ENCODE results near the gene TJP2.

Gene TJP2

DNA sequence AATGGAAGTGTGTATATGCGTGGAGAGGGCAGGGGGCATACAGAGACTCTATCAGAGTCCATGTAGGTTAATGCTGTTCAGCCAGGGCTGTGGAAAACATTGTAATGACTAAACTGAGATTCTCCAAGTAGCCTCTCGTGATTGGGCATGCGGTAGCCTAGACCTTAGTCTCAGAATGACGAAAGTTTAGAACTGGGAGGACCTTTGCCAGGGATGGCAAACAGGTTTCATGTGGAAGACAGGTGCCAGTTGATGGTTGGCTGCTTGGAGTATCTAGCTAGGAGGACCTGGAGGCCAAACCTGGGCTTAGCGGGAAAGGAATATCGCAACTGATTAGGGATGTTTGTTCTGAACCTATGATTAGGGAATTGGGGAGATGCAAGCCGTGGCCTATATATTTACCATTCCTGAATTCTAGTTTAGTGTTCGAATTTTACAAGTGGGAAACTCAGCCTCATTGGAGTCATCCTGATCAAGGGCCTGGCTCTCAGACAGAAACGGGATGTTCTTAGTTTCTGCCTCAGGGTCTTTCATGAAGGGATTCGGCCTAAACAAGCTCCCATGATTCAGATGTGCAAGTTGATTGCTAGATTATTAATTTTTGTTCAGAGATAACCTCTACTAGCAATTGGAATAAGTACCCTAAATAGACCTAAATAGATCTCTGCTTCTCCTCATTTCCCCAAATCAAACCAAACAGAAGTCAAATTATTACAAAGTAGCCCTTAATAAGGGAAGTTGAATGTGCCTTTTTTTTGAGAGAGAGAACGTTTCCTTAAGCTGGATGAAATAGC, 26.8 kb upstream of the TJP2 start:
- Histone ChIP-seq H3K4me2 (ENCODE audit: low read length) (no peak overlapping the region), H3K36me3 (replicated peaks; ENCODE audit: low read depth, low read length) (no peaks in the 10 kb centered on the region), H3K9ac (ENCODE audit: low read length) (no peak overlapping the region), H3K4me3 (ENCODE audit: low read length) (no peak overlapping the region), H3K27me3 (ENCODE audit: low read depth, low read length) (no peaks in the 10 kb centered on the region), H3K4me1 (ENCODE audit: low read length) (peaks cover under 1% of the 10 kb centered on the region; the same call in 1 of the 2 replicates), H3K79me2 (ENCODE audit: low read length) (no peaks in the 10 kb centered on the region), H3K9me3 (ENCODE audit: insufficient read depth, low read length) (no peaks in the 10 kb centered on the region), H4K20me1 (ENCODE audit: insufficient read depth, low read length) (no peaks in the 10 kb centered on the region), H3K27ac (ENCODE audit: low read length) (no peak overlapping the region), H2AFZ (ENCODE audit: low read depth, low read length) (no peak overlapping the region)
- no peak for TF ChIP-seq EZH2phosphoT487 (IDR thresholded peaks at IDR 0.05; ENCODE audit: low read depth)
- TF ChIP-seq, protein P1, sequence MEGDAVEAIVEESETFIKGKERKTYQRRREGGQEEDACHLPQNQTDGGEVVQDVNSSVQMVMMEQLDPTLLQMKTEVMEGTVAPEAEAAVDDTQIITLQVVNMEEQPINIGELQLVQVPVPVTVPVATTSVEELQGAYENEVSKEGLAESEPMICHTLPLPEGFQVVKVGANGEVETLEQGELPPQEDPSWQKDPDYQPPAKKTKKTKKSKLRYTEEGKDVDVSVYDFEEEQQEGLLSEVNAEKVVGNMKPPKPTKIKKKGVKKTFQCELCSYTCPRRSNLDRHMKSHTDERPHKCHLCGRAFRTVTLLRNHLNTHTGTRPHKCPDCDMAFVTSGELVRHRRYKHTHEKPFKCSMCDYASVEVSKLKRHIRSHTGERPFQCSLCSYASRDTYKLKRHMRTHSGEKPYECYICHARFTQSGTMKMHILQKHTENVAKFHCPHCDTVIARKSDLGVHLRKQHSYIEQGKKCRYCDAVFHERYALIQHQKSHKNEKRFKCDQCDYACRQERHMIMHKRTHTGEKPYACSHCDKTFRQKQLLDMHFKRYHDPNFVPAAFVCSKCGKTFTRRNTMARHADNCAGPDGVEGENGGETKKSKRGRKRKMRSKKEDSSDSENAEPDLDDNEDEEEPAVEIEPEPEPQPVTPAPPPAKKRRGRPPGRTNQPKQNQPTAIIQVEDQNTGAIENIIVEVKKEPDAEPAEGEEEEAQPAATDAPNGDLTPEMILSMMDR (IDR thresholded peaks at IDR 0.05; ENCODE audit: low read depth, low read length), result no peak

DNA sequence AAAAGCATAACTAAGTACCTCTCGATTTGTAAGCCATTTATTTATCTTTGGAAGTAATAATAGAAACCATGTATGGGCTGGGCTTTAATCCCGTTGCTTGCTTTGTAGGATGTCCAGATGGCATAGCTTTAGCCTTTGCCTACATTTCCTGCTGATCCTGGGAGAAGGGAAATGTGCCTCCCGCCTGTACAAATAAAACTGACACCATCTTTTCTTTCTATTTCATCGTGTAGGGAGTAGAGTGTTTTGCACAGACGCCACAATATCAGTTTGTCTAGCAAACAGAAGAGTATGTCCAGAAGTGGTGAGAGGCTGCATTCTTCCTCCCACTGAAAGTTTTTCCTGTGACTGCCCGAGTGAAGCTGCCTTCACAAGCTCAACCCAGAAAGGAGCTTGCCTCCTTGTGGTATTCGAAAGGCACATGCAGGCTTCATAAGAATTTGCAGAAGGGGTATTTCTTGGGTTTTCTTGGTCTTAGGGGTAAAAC, 24.7 kb upstream of the TJP2 start:
- Histone ChIP-seq H3K4me2 (ENCODE audit: low read length) (no peak overlapping the region), H3K27ac (ENCODE audit: low read length) (no peak overlapping the region), H3K9ac (ENCODE audit: low read length) (no peak overlapping the region), H3K4me1 (ENCODE audit: low read length) (peaks cover 12% of the 10 kb centered on the region; the same call in 1 of the 2 replicates), H3K27me3 (ENCODE audit: low read depth, low read length) (no peaks in the 10 kb centered on the region), H3K36me3 (replicated peaks; ENCODE audit: low read depth, low read length) (no peaks in the 10 kb centered on the region), H3K4me3 (ENCODE audit: low read length) (no peak overlapping the region), H3K9me3 (ENCODE audit: insufficient read depth, low read length) (no peaks in the 10 kb centered on the region), H4K20me1 (ENCODE audit: insufficient read depth, low read length) (no peaks in the 10 kb centered on the region), H2AFZ (ENCODE audit: low read depth, low read length) (no peak overlapping the region), H3K79me2 (ENCODE audit: low read length) (no peaks in the 10 kb centered on the region)
- TF ChIP-seq, protein P1 (IDR thresholded peaks at IDR 0.05; ENCODE audit: low read depth, low read length), result no peak
- no peak for TF ChIP-seq EZH2phosphoT487 (IDR thresholded peaks at IDR 0.05; ENCODE audit: low read depth)

DNA sequence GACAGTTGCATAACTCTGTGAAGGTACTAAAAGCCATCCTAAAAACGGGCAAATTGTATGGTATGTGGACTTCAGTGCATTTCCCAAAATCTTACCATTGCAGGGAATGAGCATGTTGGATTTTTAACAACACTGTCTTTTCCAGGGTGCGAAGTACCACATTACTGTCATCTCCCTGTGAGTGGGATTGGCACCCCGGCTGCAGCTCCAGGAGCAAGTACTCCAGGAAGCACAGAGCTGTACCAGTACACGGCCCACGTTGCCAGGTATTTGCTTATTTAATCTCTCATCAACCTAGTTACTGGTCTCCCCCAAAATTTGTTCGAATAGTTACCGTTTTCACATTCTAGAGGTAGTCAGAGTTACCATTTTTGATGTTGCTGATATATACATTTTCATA, 22.6 kb upstream of the TJP2 start:
- Histone ChIP-seq H3K4me3 (ENCODE audit: low read length) (no peak overlapping the region), H3K9ac (ENCODE audit: low read length) (no peak overlapping the region), H4K20me1 (ENCODE audit: insufficient read depth, low read length) (no peaks in the 10 kb centered on the region), H3K4me1 (ENCODE audit: low read length) (peaks cover 31% of the 10 kb centered on the region), H3K4me2 (ENCODE audit: low read length) (no peak overlapping the region), H3K36me3 (replicated peaks; ENCODE audit: low read depth, low read length) (no peaks in the 10 kb centered on the region), H3K79me2 (ENCODE audit: low read length) (no peaks in the 10 kb centered on the region), H2AFZ (ENCODE audit: low read depth, low read length) (no peak overlapping the region), H3K9me3 (ENCODE audit: insufficient read depth, low read length) (no peaks in the 10 kb centered on the region), H3K27me3 (ENCODE audit: low read depth, low read length) (no peaks in the 10 kb centered on the region), H3K27ac (ENCODE audit: low read length) (no peak overlapping the region)
- no peak for TF ChIP-seq EZH2phosphoT487 (IDR thresholded peaks at IDR 0.05; ENCODE audit: low read depth)
- TF ChIP-seq, protein P1 (IDR thresholded peaks at IDR 0.05; ENCODE audit: low read depth, low read length), result no peak

DNA sequence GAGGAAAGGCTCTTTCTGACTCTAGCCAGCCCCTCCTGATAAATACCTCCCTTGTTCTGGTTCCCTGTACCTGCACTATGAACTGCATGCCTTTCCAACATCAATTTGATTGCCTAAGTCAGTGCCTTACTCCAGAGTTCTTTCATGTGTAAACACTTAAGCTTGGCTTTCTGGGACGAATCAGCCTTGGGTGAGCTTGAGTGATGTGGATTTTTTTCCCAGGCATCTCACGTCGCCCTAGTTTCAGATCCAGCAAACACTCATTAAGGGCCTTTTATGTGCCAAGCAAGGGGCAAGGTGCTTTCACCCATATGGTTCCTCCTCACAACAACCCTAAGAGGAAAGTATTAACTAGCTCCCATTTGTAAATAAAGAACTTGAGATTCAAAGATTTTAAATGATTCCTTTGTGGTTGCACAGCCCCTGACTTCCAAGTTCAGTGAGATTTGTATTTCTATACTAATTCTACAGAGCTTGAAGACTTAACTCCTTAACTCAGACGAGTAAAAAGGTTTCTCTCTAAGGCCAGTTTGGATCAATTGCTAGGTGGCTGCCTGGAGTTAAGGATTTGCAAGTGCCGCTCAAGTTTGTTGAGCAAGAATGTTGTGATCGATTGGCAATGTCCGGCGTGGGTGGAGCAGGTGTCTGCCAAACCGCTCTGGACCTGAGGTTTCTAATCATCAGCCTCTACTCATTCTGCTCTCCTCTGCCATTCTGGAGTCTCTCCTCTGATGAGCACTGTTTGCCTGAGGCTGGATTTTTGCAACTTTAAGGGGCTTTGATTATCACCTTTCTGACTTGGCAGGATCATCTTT, 20.2 kb upstream of the TJP2 start:
- Histone ChIP-seq H3K36me3 (replicated peaks; ENCODE audit: low read depth, low read length) (no peaks in the 10 kb centered on the region), H3K4me3 (ENCODE audit: low read length) (no peak overlapping the region), H3K79me2 (ENCODE audit: low read length) (no peaks in the 10 kb centered on the region), H4K20me1 (ENCODE audit: insufficient read depth, low read length) (no peaks in the 10 kb centered on the region), H3K9ac (ENCODE audit: low read length) (no peak overlapping the region), H3K27ac (ENCODE audit: low read length) (no peak overlapping the region), H2AFZ (ENCODE audit: low read depth, low read length) (no peak overlapping the region), H3K9me3 (ENCODE audit: insufficient read depth, low read length) (no peaks in the 10 kb centered on the region), H3K4me1 (ENCODE audit: low read length) (peaks cover 40% of the 10 kb centered on the region), H3K4me2 (ENCODE audit: low read length) (no peak overlapping the region), H3K27me3 (ENCODE audit: low read depth, low read length) (no peaks in the 10 kb centered on the region)
- no peak for TF ChIP-seq EZH2phosphoT487 (IDR thresholded peaks at IDR 0.05; ENCODE audit: low read depth)
- TF ChIP-seq, protein P1 (IDR thresholded peaks at IDR 0.05; ENCODE audit: low read depth, low read length), result no peak
